ENCODE data around the gene ADGRA3.

The ADGRA3 gene

GRCh38 chr4:22345055-22345454, 170.8 kb downstream of the ADGRA3 start:
- no peak for DNase-seq

GRCh38 chr4:22343606-22344005, 172.3 kb downstream of the ADGRA3 start:
- no peak for DNase-seq

GRCh38 chr4:22339491-22339890, 176.4 kb downstream of the ADGRA3 start:
- peak; percentile 4 for DNase-seq

GRCh38 chr4:22338796-22339195, 177.1 kb downstream of the ADGRA3 start:
- no peak for DNase-seq

Measured in NCI-H510A treated with DMSO at 0.1 percent for 48 hours (cell line).